DMS114 treated with DMSO at 0.1 percent for 48 hours (cell line): ENCODE data around the gene WASF3.

Source experiments
- DNase-seq: peaks from one replicate; lab custom pipeline; 2025; ENCODE audit not compliant: unreplicated experiment; lab: John Stamatoyannopoulos, UW

WASF3 gene

DNA sequence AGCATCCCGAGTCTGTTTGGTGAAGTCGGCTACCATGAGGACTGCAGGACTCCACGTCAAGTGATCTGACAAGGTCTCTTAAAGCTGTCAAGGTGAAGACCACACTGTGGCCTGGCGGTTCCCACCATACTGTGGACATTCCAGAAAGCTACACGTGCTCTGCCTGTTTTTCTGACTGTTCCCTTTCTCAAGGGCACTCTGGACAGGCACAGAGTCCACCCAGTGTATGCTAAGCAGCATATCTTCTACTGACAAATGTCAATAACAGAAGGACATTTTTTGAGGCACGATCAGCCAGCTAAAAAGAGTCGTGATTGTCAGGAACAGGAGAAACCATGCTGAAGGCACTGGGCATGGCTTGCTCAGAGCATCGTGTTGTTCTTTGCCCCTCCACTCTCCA is 12.8 kb upstream of the WASF3 start:
- no peak for DNase-seq

DNA sequence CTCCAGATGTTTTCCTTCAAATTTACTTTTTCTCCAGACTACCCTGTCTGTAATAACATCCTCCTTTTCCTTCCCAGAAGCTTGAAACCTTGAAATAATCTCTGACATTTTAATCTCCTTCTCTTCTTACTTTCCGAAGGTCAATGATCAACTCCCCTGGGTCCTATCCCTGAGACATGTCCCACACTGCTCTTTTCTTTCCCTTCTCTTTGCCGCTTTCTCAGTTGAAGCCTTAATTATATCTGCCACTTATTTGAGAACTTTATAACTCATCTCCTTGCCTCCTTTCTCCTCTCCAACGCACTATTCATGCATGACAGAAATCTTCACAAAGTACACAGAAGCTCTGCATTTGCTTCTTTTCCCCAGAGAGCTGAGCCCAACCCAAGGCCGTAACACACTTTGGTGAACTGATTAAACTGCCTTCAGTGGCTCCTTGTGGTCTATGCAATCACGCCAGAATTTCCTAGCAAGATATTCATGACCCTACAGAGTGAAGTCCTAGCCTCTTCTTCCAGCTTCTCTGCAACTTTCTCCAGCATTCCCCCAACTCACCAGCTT is 9.2 kb upstream of the WASF3 start:
- no peak for DNase-seq

DNA sequence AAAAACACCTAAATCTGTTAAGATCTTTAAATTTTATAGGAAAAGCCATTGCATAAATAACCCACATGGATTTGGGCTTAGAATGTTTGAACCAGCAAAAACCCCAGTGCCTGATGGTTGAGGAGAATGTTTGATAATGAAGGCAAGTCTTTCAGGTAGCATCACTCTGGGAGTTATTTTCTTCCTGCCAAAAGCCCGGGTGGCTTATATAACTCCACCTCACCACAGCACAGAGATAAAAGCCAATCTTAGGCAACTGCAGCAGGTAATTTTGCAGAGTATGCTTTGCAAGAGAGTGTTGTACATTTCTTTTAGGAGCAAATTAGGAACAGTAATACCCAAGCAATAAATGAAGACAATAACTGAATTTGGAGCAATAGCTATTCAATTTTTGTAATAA is 7.8 kb upstream of the WASF3 start:
- no peak for DNase-seq

DNA sequence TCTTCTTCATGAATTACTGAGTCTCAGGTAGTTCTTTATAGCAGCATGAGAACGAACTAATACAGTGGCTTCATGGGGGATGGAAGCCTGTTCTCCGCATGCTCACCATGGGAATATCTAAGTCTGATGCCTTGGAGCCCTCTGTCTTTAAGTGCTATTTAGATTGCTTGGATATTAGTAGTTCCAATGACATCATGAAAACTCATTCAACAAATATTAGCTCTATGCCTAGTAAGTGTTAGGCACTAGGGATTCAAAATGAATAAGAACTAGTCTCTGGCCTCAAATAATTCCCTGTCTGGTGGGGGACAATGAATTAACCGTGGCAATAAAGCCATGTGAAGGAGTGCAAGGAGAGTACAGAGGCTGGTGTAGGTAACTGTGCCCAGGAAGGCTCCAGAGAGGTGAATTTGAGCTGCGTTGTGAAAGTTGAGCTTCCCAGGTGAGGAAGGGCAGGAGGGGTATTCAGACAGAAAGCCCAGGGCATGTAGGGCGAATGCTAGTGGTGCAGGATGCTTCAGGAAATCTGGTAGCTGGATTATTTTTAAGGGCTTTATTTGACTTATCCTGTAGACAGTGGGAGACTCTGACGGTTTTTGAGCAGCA is 6.1 kb upstream of the WASF3 start:
- DNase-seq, result no peak

DNA sequence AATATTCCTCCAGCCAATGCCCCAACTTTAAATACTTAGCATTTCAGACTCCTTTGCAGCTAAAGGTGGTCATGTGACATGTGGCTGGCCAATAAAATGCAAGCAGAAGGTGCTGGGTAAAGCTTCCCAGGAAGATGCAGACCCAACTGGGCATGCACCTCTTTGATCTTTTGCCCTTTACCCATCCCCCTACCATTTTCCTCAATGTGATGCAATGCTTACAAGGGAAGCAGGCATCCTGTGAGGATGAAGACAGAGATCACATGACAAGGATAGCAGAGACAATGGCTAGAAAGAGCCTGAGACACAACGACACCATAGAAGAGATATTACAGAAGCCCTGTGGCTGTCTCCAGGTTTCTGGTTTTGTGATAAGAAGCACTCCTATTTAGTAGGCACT is 2.1 kb upstream of the WASF3 start:
- no peak for DNase-seq

DNA sequence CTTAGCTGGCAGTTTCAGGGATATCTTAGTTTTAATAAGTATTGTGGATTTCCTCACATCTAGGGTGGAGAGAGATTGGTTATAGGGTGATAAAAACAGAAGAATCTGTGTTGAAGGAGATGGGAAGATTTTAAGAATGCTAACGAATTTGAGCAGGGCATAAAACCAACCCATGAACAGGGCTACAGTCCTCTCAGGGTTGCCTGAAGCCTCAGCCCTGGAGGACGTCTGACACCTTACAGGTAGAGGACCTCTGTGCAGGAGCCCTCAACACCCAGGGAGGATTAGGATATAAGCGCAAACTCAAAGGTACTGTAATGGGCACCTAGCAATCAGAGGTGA is 461 bp upstream of the WASF3 start:
- no peak for DNase-seq

DNA sequence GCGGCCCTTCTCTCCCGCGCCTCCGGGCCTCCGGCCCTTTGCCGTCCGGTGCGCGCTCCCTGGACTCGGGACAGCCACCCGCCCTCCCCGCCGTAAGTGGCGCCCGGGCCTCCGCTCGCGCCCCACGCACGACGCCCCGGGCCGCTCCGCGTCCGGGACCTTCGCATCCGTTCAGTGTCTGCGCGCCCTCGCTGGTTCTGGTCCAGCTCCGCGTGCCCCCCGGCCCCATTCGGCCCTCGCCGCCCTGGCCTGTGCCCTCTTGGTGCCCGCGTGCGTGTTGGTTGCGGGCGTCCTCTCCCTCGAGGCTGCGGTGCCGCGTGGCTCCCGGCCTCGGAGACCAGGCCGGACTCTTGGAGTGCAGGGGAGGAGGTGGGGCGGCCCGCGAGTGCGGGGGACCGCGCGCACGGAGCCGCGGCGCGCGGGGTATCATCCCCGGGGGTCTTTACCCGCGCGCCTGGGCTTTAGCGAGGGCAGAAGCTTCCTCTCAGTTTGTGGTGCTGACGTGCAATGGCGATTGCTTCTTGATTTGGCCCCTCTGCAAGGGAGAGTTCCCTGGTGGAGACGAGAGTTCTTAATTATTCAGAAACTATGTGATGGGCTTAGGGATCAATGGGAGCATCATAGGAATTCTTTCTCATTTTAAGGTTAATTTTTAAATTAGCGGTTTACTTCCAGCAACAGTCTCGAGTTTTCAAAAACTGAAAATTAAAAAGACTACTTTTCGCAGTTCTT is 757 bp downstream of the WASF3 start:
- no peak for DNase-seq

DNA sequence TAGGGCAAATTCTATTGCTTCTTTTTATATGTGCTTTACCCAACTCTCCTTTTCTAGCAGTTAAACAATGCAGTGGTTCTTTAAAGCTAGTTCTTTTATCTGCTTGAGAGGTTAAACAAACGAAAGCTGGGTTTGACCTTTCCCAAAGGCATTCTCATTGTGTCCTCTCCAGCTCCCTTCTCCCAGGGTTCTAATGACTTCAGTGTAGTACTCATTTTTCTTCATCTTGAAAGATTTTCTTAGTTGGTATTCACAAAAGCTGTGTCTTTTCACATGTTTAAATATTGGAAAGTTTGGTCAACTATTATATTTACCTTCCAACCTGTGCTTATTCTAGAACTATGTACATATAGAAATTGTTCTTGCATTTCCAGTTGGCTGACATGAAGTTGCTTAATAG is 1.5 kb downstream of the WASF3 start:
- DNase-seq, result no peak

DNA sequence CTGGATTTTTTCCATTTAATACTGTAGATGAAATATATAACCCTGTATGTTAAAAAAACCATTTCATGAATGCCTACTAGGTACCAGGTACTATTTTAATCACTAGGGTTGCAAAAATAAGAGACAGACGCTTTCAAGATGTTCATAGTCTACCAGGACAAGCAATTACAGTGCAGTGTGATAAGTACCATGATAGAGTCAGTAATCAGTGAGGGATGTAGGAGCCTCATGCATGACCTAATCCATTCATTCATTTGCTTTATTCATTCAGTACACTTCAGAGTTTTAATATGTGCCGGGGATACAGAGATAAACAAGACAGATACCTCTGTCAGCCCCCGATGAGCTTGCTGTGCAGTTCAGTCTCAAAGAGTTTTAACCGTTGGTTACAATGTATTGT is 3.0 kb downstream of the WASF3 start:
- no peak for DNase-seq

DNA sequence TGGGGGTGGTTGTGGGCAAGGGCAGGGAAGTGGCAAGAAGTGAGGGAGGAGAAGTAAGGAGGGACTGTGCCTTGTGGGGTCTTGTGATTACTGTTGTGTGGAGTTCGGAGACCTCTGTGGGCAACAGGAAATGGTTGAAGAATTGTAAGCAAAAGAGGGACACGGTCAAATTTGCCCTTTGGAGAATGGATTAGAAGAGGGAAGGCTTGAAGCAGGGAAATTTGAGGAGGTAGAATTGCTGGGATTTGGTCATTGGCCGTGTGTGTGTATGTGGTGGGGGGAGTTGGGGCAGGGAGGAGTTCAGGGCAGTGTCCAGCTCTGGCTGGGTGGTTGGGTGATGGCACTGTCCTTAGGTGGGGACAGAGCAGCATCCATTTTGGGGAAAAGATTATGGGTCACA is 3.6 kb downstream of the WASF3 start:
- DNase-seq, result no peak

DNA sequence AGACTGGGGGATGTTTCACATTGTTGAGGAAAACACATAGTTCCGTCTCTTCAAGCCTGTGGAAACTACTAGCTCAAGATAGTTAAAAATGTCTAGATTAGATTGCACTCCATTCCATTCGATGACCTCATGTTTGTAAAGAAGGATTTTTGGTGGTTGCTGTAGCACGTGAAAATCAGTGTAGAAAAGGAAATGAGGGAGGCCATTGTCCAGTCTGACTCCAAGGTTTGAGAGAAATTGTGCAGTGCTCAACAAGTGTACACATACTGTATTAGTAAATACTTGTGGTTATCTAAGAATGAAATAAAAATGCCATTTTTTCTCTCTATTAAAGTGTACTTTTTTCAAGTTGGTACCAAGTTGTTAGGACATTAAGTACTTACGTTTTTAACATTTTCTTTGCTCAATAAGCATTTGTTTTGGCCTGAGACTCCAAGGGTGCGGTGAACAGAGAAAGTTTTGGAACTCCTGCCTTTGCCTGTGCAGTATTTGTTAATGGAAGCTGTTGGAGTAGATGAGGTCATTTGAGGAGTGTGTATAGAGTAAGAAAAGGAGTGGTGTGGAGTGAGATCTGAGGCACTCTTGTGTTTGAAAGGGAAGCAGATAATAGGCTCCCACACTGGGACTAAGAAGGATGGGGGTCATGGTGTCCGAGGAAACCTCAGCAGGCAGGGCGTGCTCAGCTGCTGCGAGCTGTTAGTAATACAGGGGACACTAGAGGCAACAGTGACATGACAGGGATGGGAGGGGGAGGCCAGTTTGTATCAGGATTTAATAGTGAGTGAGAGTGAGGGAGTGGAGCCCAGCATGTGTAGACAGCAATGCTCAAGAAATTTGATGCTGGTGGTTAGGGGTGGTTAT is 4.4 kb downstream of the WASF3 start:
- no peak for DNase-seq

DNA sequence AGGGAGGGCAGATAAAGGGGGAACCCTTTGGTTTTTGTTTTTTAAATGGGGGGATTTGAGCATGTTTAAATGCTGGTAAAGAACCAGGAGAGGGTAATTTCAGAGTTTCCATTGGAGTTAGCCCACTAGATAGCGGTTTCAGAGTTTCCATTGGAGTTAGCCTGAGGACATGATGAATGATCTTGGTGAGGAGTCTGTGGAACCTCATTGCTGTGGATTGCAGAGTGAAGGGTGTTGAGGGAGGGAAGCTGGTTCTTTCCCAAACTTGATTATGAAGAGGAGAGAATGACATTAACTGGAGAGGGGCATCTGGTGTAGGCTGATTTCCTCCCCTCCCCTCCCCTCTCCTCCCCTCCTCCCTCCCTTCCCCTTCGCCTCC is 5.0 kb downstream of the WASF3 start:
- DNase-seq, result no peak

DNA sequence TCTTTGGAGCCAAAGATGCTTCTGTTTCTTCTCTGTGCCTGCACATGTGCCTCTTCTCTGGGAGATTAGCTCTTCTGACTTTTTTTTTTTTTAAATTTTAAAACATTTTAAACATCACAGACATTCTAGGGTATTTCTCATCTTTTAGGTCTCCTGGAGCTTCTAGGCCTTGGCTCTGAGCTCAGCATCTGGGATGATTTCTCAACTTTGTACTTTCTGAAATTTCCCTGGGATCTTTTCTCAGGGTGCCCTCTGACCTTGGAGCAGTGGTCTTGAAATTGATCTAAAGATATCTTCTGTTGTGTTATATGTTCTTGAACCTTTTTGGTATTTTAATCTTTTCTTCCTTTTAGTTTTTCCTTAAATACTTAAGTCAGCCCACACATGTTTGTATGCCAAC is 6.2 kb downstream of the WASF3 start:
- no peak for DNase-seq

DNA sequence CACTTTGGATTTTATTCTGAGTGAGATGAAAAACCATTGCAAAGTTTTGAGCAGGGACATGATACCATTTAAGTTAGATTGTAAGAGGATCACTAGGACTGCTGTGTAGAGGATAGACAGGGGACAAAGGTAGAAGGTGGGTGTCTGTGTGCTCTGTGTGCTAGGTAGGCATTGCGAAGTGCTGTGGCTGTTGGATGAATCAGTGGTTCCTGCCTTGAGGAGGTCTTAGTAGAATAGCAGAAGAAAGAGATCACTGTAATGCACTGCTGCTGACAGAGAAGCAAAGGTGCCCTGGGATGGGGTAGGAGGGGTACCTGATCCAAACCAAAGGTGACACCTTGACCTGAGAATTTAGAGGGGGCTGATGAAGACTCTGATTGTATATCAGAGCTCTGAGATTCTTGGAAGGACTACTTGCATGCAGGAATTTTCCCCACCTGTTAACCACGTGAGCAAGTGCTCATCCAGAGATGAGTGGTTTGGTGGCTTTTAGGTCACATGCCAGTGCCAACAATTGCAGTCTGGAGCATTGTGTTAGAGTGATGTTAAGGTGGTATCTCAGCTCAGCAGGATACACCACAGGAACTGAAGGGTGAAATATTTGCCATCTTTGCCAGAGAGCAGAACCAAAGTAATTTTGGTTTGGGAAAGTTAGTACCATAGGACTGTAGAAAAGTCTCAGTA is 10.8 kb downstream of the WASF3 start:
- DNase-seq, result no peak

DNA sequence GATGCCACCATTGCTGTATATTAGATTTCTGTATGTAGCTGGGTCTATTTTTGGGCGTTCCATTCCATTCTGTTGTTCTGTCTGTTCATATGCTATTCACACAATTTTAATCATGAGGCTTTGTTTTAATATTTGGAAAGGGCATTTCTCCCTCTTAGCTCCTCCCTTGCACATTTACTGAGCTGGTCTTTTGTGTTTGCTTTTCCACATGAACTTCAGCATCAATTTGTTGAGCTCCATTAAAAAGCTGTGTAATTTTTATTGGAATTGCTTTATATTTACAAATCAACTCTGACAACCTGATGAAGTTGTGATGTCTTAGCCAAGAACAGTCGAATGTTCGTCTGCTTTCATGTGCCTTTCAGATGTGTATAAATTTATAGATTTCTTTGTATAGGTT is 14.0 kb downstream of the WASF3 start:
- no peak for DNase-seq

DNA sequence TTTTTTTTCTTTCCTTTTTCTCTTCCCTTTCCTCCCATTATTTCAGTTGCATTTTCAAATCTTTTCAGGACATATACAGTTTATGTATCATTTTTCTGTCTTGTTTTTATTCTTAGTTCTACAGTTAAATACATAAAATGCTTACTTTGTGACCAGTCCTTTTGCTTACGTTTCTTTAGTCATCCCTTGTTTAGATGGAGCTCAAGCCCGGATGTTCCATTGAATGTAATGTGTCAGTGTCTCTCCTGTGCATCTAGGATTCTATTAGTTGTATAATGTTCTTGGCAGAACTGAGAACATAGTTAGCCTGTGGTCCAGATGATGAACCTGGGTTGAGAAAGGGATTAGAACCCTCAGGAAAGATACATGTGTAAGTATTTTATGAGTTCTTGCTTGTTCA is 17.8 kb downstream of the WASF3 start:
- DNase-seq, result no peak

DNA sequence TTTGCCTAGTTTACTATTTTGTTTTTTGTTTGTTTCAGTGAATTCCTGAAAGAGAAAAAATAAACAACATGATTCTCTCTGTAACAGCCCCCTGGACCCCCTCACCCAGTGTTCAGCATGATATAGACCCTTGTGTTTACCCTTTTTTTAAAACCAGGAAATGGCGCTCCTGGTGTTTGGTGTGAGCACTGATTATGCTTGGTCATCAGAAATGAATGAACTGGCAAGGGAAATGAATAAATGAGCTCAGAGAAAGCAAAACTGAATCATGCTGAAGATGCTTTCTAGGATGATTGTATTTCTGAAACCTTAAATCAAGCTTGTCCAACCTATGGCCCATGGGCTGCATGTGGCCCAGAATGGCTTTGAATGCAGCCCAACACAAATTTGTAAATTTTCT is 22.1 kb downstream of the WASF3 start:
- DNase-seq, result no peak

DNA sequence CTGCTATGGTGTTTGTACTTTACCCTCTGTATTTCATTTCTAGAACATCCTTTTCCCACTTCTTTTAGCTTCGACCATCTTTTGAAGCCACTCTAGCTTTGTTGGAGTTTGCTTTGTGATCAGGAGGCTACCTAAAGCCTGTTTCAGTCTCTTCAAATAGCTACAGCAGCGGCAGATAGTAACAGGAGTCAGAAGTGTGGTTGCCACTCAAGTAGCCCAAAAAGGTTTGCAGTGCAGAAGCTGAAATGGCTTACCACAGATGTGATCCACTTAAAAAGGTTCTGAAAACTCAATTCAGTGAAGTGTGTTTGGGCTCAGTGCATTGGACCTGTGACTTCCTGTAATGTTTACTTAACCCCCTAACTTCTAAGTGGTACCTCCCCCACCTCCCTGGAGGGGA is 26.2 kb downstream of the WASF3 start:
- no peak for DNase-seq

DNA sequence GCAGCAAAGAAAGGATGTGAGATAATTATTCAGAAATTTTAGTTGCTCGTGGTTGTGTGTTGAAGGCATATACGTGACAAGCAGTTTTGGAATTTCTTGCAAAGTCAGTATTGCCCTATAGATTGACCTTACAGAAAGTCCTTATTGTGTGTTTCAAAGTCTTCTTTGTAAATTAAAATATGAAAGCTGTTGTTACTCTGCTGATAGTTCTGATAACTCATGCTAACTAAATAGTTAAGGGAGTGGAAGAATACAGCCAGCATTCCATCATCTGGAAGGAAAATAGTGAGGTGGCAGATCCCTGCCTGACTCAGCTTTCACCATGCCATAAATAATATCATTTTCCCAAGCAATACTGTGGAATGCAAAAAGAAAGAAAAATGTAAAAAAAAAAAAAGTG is 27.2 kb downstream of the WASF3 start:
- DNase-seq, result no peak

DNA sequence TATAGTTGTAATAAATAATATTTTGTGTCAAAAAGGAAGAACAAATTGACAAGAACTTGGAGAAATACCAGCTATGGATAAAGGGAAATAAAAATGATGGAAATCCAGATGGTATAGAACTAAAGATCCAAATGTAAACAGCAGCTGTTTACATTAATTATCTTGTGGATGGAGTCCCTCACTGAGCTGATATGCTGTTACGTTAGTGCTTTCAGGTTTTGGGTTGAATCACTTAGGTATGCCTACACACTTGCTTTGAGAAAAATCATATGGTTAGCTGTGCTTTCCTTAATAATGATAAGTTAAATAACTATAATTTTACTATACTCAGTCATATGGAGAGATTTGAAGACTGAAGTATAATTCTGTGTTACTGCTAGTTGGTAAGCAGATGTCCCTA is 27.7 kb downstream of the WASF3 start:
- DNase-seq, result no peak

DNA sequence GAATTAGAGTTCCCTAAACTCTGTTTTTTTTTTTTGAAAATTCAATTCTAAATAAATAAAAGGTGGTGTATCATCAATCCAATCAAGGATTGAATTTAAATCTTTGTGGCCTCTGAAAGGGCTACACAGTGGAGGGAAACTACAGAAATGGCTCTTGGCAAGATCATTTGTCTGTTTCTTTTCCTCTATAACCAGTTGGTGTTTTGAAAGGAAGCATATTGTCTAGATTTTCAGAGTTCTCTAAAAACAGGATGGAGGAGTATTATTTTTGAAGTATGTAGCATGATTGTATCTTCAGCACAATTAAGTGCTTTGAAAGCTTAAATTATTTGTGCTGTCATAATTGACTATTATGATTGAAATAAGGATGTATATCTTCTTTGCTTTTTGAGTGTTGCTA is 29.8 kb downstream of the WASF3 start:
- DNase-seq, result no peak

DNA sequence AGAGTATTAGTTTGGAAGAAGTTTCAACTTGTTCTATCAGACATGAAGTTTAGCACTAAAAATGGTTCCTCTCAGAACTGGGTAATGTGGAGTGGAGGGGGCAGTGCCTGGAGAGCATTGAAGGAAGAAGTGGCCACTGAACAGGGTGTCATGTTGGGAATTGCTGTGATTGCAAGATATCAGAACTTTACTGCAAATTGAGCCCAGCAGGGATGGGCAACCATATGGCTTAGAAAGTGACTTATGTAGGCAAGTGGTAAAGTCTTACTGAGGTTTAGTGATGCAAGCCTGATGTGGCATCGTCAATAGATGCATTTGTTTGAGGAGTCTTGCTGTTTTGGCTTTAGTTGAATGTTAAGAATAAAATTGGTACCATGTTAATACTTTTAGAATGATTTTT is 31.7 kb downstream of the WASF3 start:
- no peak for DNase-seq
